HepG2 (cell line): ENCODE measurements around the gene SPATA46.

ENCODE experiments used
- CTCF ChIP-seq: sonication (generic); formaldehyde crosslinking; IDR thresholded peaks from 2 replicates; pipeline ENCODE4 v1.5.0; 2020; ENCODE audit warnings: mild to moderate bottlenecking, missing genetic modification reagents, moderate library complexity
- KLF13 ChIP-seq: sonication (generic); formaldehyde crosslinking; IDR thresholded peaks from 2 replicates; pipeline ENCODE4 v1.4.0; 2020; ENCODE audit warnings: mild to moderate bottlenecking, missing genetic modification reagents
- NFIC ChIP-seq: IDR thresholded peaks from 2 replicates; pipeline ENCODE4 v1.6.1; 2012; ENCODE audit warnings: mild to moderate bottlenecking, low read length, inconsistent platforms
- PHF8 ChIP-seq: sonication (generic); formaldehyde crosslinking; IDR thresholded peaks from 2 replicates; pipeline ENCODE4 v1.5.0; 2020; ENCODE audit warnings: missing genetic modification reagents
- POLR2A ChIP-seq, 2 experiments: IDR thresholded peaks; 2 replicates each; pipeline ENCODE4 v1.6.1; 2011; ENCODE audit warnings: low read depth in 2 of 2, low read length in 2 of 2, mild to moderate bottlenecking in 1 of 2, moderate library complexity in 1 of 2; ENCODE audit not compliant: insufficient read depth in 1 of 2
- TCF7 ChIP-seq: sonication (generic); IDR thresholded peaks from 2 replicates; pipeline ENCODE4 v1.6.1; 2016; ENCODE audit warnings: antibody characterized with exemption, low read depth
- USF2 ChIP-seq, 2 experiments: sonication (generic) in 1 of 2; formaldehyde crosslinking in 1 of 2; IDR thresholded peaks; 2 replicates each; pipeline versions ENCODE4 v1.5.1 to v1.6.1; 2011 to 2020; ENCODE audit warnings: borderline replicate concordance in 1 of 2, low read depth in 1 of 2, low read length in 1 of 2, mild to moderate bottlenecking in 1 of 2, missing genetic modification reagents in 1 of 2, moderate library complexity in 1 of 2
- ZBTB8A ChIP-seq: sonication (generic); formaldehyde crosslinking; IDR thresholded peaks from 2 replicates; pipeline ENCODE4 v1.4.0; 2020; ENCODE audit warnings: mild to moderate bottlenecking, low read depth, missing genetic modification reagents, borderline replicate concordance
- ZNF225 ChIP-seq: sonication (generic); formaldehyde crosslinking; IDR thresholded peaks from 2 replicates; pipeline ENCODE4 v1.4.0; 2020; ENCODE audit warnings: mild to moderate bottlenecking, missing genetic modification reagents
- ZNF256 ChIP-seq: sonication (generic); formaldehyde crosslinking; conservative IDR thresholded peaks from 2 replicates; pipeline ENCODE4 v1.4.0; 2020; ENCODE audit warnings: missing genetic modification reagents

- TF ChIP-seq POLR2A (IDR thresholded peaks at IDR 0.05; ENCODE audit: insufficient read depth in 1 of 2, low read depth in 2 of 2, low read length in 2 of 2) (no peak), PHF8 (CRISPR knock-in tag) (no peak), CTCF (CRISPR knock-in tag) (no peak), ZNF256 (CRISPR knock-in tag) (no peak), TCF7 (no peak), NFIC (no peak), ZBTB8A (CRISPR knock-in tag) (no peak), KLF13 (CRISPR knock-in tag) (no peak), USF2 (IDR thresholded peaks at IDR 0.05; ENCODE audit: low read depth, low read length) (no peak), USF2 (CRISPR knock-in tag; IDR thresholded peaks at IDR 0.05; ENCODE audit: borderline replicate concordance) (no peak), ZNF225 (CRISPR knock-in tag) (no peak)
These were observed 46.2 kb upstream of the SPATA46 start for GRCh38 chr1:162422662-162423375.
